Hepatocyte (in vitro differentiated cells): Measurements from ENCODE around the gene ZNF253. TPM values are rescaled to one million over a fixed set of nuclear protein-coding genes. Genes with fewer than 3 reads are reported as not detected.
"Not testable (repeated sequence)": the region's sequence is repeated elsewhere in the genome, so short reads cannot be mapped to it uniquely, and the experiment has no call there.

Source experiments
- DNase-seq: peaks from one replicate; pipeline ENCODE4 v3.0.0-alpha.2; 2016; ENCODE audit warnings: low spot score
- H2AFZ ChIP-seq: fragments of 200-600 bp; sonication (generic); 2 replicates; pipeline ENCODE4 v1.6.0; 2016; ENCODE audit warnings: antibody characterized with exemption, mild to moderate bottlenecking
- H3K27ac ChIP-seq: fragments of 200-600 bp; sonication (generic); 2 replicates; pipeline ENCODE4 v1.5.1; 2016; ENCODE audit warnings: mild to moderate bottlenecking
- H3K27me3 ChIP-seq: fragments of 200-600 bp; sonication (generic); 2 replicates; pipeline ENCODE4 v1.6.1; 2016
- H3K36me3 ChIP-seq: fragments of 200-600 bp; sonication (generic); replicated peaks from 2 replicates; pipeline ENCODE4 v1.5.1; 2016; ENCODE audit warnings: low read depth; ENCODE audit not compliant: insufficient read depth
- H3K4me1 ChIP-seq: fragments of 200-600 bp; sonication (generic); 2 replicates; pipeline ENCODE4 v1.5.1; 2016; ENCODE audit warnings: mild to moderate bottlenecking, moderate library complexity; ENCODE audit not compliant: insufficient read depth
- H3K4me2 ChIP-seq: fragments of 200-600 bp; sonication (generic); 2 replicates; pipeline ENCODE4 v1.6.0; 2016
- H3K4me3 ChIP-seq: fragments of 200-600 bp; sonication (generic); 2 replicates; pipeline ENCODE4 v1.5.1; 2016; ENCODE audit warnings: mild to moderate bottlenecking
- H3K79me2 ChIP-seq: fragments of 200-600 bp; sonication (generic); 2 replicates; pipeline ENCODE4 v1.6.0; 2017; ENCODE audit warnings: mild to moderate bottlenecking
- H3K9me2 ChIP-seq: fragments of 200-600 bp; sonication (generic); replicated peaks from 2 replicates; pipeline ENCODE4 v1.6.0; 2017; ENCODE audit warnings: mild to moderate bottlenecking; ENCODE audit not compliant: insufficient read depth
- H3K9me3 ChIP-seq: fragments of 200-600 bp; sonication (generic); 2 replicates; pipeline ENCODE4 v1.5.1; 2016; ENCODE audit warnings: low read depth, mild to moderate bottlenecking
- H4K20me1 ChIP-seq: fragments of 200-600 bp; sonication (generic); 2 replicates; pipeline ENCODE4 v1.6.0; 2016; ENCODE audit warnings: mild to moderate bottlenecking; ENCODE audit not compliant: insufficient read depth, poor library complexity, severe bottlenecking
- EZH2 ChIP-seq: fragments of 200-600 bp; sonication (generic); IDR thresholded peaks from 2 replicates; pipeline ENCODE4 v1.6.1; 2016; ENCODE audit warnings: antibody characterized with exemption, mild to moderate bottlenecking, borderline replicate concordance
- EZH2phosphoT487 ChIP-seq: fragments of 200-600 bp; sonication (generic); IDR thresholded peaks from one replicate; pipeline ENCODE4 v1.6.1; 2018; ENCODE audit warnings: antibody characterized with exemption, mild to moderate bottlenecking, low read depth, moderate library complexity; ENCODE audit not compliant: unreplicated experiment, severe bottlenecking
- WGBS: methylation state at CpG from one replicate; pipeline ENCODE4 v1.1.6; 2016; ENCODE audit warnings: low lambda C conversion rate; ENCODE audit errors: missing lambda C conversion rate; 5-methylcytosine and 5-hydroxymethylcytosine counted together
- polyA plus RNA-seq: library from polyadenylated mRNA; unstranded; fragments of >200 nt; fragmentation: Nextera tagmentation; extraction: Ambion mirVana; gene quantifications from 2 replicates; pipeline ENCODE4 v1.2.1, GENCODE V29; 2016
- total RNA-seq: library from RNA; depleted of rRNA; stranded (reverse); fragments of >200 nt; gene quantifications from 2 replicates; pipeline ENCODE4 v1.2.3, GENCODE V29; 2014
- TF ChIP-seq, protein P1 (sequence below): fragments of 200-600 bp; sonication (generic); IDR thresholded peaks from 2 replicates; pipeline ENCODE4 v1.5.1; 2016; ENCODE audit warnings: antibody characterized with exemption, mild to moderate bottlenecking; ENCODE audit not compliant: poor library complexity

The ZNF253 gene
- total and polyA plus RNA-seq, 2 experiments from 2014 or later: 5.0 to 12.3 TPM

DNA sequence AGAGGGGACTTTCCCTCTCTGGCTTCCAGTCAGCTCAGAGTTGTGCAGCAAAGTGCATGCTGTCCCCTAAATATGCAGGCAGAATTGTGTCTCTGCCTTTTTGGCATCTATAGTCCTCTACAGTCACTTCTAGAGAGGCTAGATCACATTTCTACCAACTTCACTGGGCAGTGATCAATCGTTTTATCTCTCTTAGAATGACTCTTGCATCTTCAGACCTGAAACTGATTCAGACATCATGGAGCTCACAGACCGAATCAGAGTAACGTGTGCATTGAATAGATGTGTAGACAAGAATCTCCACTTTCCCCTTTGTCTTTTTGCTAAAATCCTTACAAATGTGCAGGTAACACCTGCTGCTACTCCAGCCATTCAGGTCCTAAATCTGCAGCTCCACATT lies 6.2 kb downstream of the ZNF253 start:
- Histone ChIP-seq H3K27me3 (no peaks in the 10 kb centered on the region), H3K27ac (no peak overlapping the region), H3K4me2 (no peak overlapping the region), H3K79me2 (peaks cover 98% of the 10 kb centered on the region), H3K9me2 (no peaks in the 10 kb centered on the region), H4K20me1 (no peaks in the 10 kb centered on the region), H3K4me3 (no peak overlapping the region), H3K4me1 (no peaks in the 10 kb centered on the region), H3K9me3 (peaks cover 60% of the 10 kb centered on the region), H2AFZ (no peak overlapping the region), H3K36me3 (no peaks in the 10 kb centered on the region)
- WGBS: 94% methylated on average over 3 of the region's 3 CpGs
- no peak for TF ChIP-seq EZH2
- TF ChIP-seq, protein P1, sequence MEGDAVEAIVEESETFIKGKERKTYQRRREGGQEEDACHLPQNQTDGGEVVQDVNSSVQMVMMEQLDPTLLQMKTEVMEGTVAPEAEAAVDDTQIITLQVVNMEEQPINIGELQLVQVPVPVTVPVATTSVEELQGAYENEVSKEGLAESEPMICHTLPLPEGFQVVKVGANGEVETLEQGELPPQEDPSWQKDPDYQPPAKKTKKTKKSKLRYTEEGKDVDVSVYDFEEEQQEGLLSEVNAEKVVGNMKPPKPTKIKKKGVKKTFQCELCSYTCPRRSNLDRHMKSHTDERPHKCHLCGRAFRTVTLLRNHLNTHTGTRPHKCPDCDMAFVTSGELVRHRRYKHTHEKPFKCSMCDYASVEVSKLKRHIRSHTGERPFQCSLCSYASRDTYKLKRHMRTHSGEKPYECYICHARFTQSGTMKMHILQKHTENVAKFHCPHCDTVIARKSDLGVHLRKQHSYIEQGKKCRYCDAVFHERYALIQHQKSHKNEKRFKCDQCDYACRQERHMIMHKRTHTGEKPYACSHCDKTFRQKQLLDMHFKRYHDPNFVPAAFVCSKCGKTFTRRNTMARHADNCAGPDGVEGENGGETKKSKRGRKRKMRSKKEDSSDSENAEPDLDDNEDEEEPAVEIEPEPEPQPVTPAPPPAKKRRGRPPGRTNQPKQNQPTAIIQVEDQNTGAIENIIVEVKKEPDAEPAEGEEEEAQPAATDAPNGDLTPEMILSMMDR: no peak
- TF ChIP-seq EZH2phosphoT487: no peak
- no peak for DNase-seq

DNA sequence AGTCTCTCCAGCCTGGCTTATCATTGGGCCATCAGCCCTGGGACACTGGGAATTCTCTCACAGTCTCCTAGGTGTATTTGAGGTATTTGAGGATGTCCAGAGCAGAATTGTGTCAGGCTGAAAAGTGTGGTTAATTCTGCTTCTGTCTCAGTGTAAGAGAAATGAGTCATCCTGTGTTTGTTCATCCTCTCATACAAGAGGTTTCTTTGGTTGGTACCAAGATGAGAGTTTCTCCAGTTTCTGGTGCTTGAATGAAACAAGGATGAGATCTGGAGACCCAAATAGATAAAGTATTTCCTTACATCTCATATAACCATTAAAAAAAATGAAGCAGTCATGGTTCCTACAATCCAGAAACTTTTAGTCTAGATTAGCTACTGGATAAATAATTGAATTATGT lies 7.7 kb downstream of the ZNF253 start:
- Histone ChIP-seq H2AFZ (no peak overlapping the region), H3K27ac (no peak overlapping the region), H3K9me2 (no peaks in the 10 kb centered on the region), H3K4me1 (no peaks in the 10 kb centered on the region), H3K4me3 (no peak overlapping the region), H3K79me2 (peaks cover 97% of the 10 kb centered on the region), H4K20me1 (no peaks in the 10 kb centered on the region), H3K4me2 (no peak overlapping the region), H3K27me3 (no peaks in the 10 kb centered on the region), H3K36me3 (no peaks in the 10 kb centered on the region), H3K9me3 (peaks cover 71% of the 10 kb centered on the region)
- TF ChIP-seq EZH2phosphoT487 (no peak), EZH2 (no peak)
- TF ChIP-seq, protein P1: no peak
- DNase-seq: no peak

DNA sequence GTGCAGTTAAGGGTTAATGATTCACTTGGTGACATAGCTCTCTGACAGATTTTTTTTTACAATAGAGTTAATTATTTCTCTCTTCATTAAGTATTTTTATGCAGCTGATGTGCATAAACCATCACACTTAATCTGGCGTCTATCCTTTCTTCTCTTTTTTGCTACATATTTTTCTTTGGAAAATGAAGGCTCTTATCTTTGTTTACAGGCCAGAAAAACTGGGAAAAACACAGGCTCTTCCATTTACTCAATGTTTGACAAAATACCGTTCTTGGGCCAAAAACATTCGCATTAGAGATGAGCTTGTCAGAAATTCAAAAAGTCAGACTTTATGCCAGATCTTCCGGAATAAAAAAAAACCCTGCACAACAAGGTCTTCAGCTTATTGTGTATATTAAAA lies 12.0 kb downstream of the ZNF253 start:
- Histone ChIP-seq H3K27ac (no peak overlapping the region), H3K4me1 (no peaks in the 10 kb centered on the region), H3K79me2 (peaks cover 89% of the 10 kb centered on the region), H2AFZ (no peak overlapping the region), H3K27me3 (no peaks in the 10 kb centered on the region), H3K4me3 (peak overlapping the region; percentile 23), H3K36me3 (peaks cover 18% of the 10 kb centered on the region), H3K9me2 (no peaks in the 10 kb centered on the region), H4K20me1 (no peaks in the 10 kb centered on the region), H3K9me3 (peaks cover 65% of the 10 kb centered on the region), H3K4me2 (no peak overlapping the region)
- WGBS: 93% methylated on average over 4 of the region's 4 CpGs
- DNase-seq: no peak
- TF ChIP-seq, protein P1: no peak
- no peak for TF ChIP-seq EZH2phosphoT487
- TF ChIP-seq EZH2: no peak

DNA sequence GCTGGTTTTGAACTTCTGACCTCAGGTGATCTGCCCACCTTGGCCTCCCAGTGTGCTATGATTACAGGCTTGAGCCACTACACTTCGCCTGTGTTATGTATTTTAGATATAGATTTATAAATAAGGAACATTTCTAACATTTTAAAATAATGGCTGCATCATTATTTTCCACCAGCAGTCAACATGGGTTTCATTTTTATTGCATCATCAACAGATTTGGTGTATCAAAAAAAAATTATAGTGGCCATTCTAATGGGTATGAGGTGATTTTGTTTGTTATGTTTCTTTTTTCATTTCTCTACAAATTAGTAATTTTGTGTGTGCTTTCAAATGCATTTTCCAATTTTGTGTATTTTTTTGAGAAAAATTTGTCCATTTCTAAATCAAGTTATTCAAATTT lies 18.9 kb downstream of the ZNF253 start:
- Histone ChIP-seq H3K4me3 (peak overlapping the region; percentile 9), H3K4me2 (no peak overlapping the region), H3K27me3 (no peaks in the 10 kb centered on the region), H3K4me1 (no peaks in the 10 kb centered on the region), H3K9me2 (no peaks in the 10 kb centered on the region), H4K20me1 (no peaks in the 10 kb centered on the region), H3K36me3 (peaks cover 25% of the 10 kb centered on the region), H3K79me2 (peaks cover 32% of the 10 kb centered on the region), H2AFZ (no peak overlapping the region), H3K9me3 (peaks cover 68% of the 10 kb centered on the region), H3K27ac (no peak overlapping the region)
- 90% methylated on average over 1 of the region's 1 CpG for WGBS
- TF ChIP-seq EZH2phosphoT487: no peak
- DNase-seq: no peak

DNA sequence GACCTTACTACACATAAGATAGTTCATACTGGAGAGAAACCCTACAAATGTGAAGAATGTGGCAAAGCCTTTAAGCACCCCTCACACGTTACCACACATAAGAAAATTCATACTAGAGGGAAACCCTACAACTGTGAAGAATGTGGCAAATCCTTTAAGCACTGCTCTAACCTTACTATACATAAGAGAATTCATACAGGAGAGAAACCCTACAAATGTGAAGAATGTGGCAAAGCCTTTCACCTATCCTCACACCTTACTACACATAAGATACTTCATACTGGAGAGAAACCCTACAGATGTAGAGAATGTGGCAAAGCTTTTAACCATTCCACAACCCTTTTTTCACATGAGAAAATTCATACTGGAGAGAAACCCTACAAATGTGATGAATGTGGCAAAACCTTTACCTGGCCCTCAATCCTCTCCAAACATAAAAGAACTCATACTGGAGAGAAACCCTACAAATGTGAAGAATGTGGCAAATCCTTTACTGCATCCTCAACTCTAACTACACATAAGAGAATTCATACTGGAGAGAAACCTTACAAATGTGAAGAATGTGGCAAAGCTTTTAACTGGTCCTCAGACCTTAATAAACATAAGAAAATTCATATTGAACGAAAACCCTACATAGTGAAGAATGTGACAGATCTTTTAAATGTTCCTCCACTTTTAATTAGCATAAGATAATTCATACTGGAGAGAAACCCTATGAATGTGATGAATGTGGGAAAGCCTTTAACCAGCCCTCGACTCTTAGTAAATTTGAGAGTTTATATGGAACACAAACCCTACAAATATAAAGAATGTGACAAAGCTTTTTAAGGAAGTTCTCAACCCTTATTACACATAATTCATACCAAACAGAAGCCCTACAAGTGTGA lies 26.6 kb downstream of the ZNF253 start:
- peaks cover 13% of the 10 kb centered on the region for H3K79me2 ChIP-seq
- H3K9me2 ChIP-seq, H4K20me1 ChIP-seq, DNase-seq, H3K4me2 ChIP-seq, H2AFZ ChIP-seq, H3K27ac ChIP-seq, H3K4me1 ChIP-seq, H3K27me3 ChIP-seq: not testable (repeated sequence)
- H3K4me3 ChIP-seq: peak overlapping the region; percentile 3
- peaks cover 31% of the 10 kb centered on the region for H3K36me3 ChIP-seq
- 94% methylated on average over 3 of the region's 3 CpGs for WGBS
- H3K9me3 ChIP-seq: peaks cover 82% of the 10 kb centered on the region
